ENCODE results near the gene NOP9. TPM values are rescaled to one million over a fixed set of nuclear protein-coding genes. Genes with fewer than 3 reads are reported as not detected.

Gene NOP9
- total and polyA plus RNA-seq, 9 of the 15 experiments (the other 6 are each of a cell fraction or from before 2014, with no cell fraction given) = 1.0 to 27.9 (median 15.1) TPM

- DNase-seq (ENCODE audit: extremely low read depth in 1 of 4, low spot score in 3 of 4) (no peak), ATAC-seq (no peak), FAIRE-seq (no peak)
- H3K9me1 ChIP-seq (ENCODE audit: control insufficient read depth, insufficient read depth, low read length) = peaks cover 2% of the 10 kb centered on the region
- no peak overlapping the region for H3K4me3 ChIP-seq
- no peaks in the 10 kb centered on the region; the same call in 2 of the 3 replicates for H3K36me3 ChIP-seq (ENCODE audit: control insufficient read depth, insufficient read depth, low read length)
- H3K4me1 ChIP-seq (replicated peaks in 1 of 2; ENCODE audit: control insufficient read depth in 2 of 2, insufficient read depth in 2 of 2, low read length in 2 of 2) = peaks cover 16% of the 10 kb centered on the region in 2 experiments; a peak in 4 of 5 replicates
- TF ChIP-seq HDGF (IDR thresholded peaks at IDR 0.05) (no peak), CBFA2T2 (conservative IDR thresholded peaks at IDR 0.05) (peak; percentile 20; the same call in 1 of the 2 replicates), KDM1A (IDR thresholded peaks at IDR 0.05) (0 out of 4 replicates have a peak, but pooled peaks have one; percentile 13 to 28), CBFA2T3 (IDR thresholded peaks at IDR 0.05) (peak; percentile 63)
- in situ Hi-C loops (cut with MboI) (no loop called here), intact Hi-C loops (cut with micrococcal nuclease) (no loop called here)
- no peak overlapping the region for H3K9ac ChIP-seq (ENCODE audit: insufficient read depth in 1 of 2, low read depth in 2 of 2, low read length in 2 of 2)
- no peak overlapping the region for H3K4me2 ChIP-seq (ENCODE audit: insufficient read depth, low read length)
- no TSS peak for BruUV-seq (replicated peaks)
- ChIA-PET POLR2A (no interaction called here), CTCF (ENCODE audit: low intra/inter-chr PET ratio) (interaction anchor here (0.6 kb wide), 1 partner anchor 19 kb away, joined by 3 read pairs; no protein-coding TSS in a partner anchor)
- no peaks in the 10 kb centered on the region for H4K20me1 ChIP-seq (replicated peaks; ENCODE audit: control insufficient read depth, insufficient read depth, low read length)
- H3K79me2 ChIP-seq (ENCODE audit: control insufficient read depth, insufficient read depth, low read length) = no peaks in the 10 kb centered on the region
- no peaks in the 10 kb centered on the region for H3K27me3 ChIP-seq (ENCODE audit: control insufficient read depth in 2 of 2, insufficient read depth in 2 of 2, low read length in 2 of 2)
- H3K9me3 ChIP-seq (replicated peaks; ENCODE audit: control insufficient read depth, insufficient read depth, low read depth, low read length) = no peaks in the 10 kb centered on the region
- H2AFZ ChIP-seq (ENCODE audit: low read depth, low read length) = no peak overlapping the region
- 27% methylated on average over 5 of the region's 5 CpGs for WGBS (ENCODE audit: insufficient coverage, low coverage, missing lambda C conversion rate)
- H3K27ac ChIP-seq (ENCODE audit: extremely low read depth, low read depth, low read length) = no peak overlapping the region
These were observed 21.2 kb upstream of the NOP9 start for GRCh38 chr14:24278424-24278823.

- Histone ChIP-seq H3K9me1 (ENCODE audit: control insufficient read depth, insufficient read depth, low read length) (peaks cover 2% of the 10 kb centered on the region), H3K4me3 (no peak overlapping the region), H4K20me1 (replicated peaks; ENCODE audit: control insufficient read depth, insufficient read depth, low read length) (no peaks in the 10 kb centered on the region), H2AFZ (ENCODE audit: low read depth, low read length) (no peak overlapping the region), H3K4me1 (replicated peaks in 1 of 2; ENCODE audit: control insufficient read depth in 2 of 2, insufficient read depth in 2 of 2, low read length in 2 of 2) (peaks cover 6 to 9% of the 10 kb centered on the region in 2 experiments; a peak in 3 of 5 replicates), H3K27ac (ENCODE audit: extremely low read depth, low read depth, low read length) (no peak overlapping the region), H3K79me2 (ENCODE audit: control insufficient read depth, insufficient read depth, low read length) (no peaks in the 10 kb centered on the region), H3K4me2 (ENCODE audit: insufficient read depth, low read length) (no peak overlapping the region), H3K9ac (ENCODE audit: insufficient read depth in 1 of 2, low read depth in 2 of 2, low read length in 2 of 2) (no peak overlapping the region), H3K36me3 (ENCODE audit: control insufficient read depth, insufficient read depth, low read length) (no peaks in the 10 kb centered on the region; the same call in 2 of the 3 replicates), H3K27me3 (ENCODE audit: control insufficient read depth in 2 of 2, insufficient read depth in 2 of 2, low read length in 2 of 2) (no peaks in the 10 kb centered on the region), H3K9me3 (replicated peaks; ENCODE audit: control insufficient read depth, insufficient read depth, low read depth, low read length) (no peaks in the 10 kb centered on the region)
- TF ChIP-seq NFATC3 (IDR thresholded peaks at IDR 0.05) (no peak), PTBP1 (IDR thresholded peaks at IDR 0.05; ENCODE audit: low read depth, low read length) (no peak), L3MBTL2 (IDR thresholded peaks at IDR 0.05) (no peak), ZNF280B (CRISPR knock-in tag; IDR thresholded peaks at IDR 0.05) (no peak), PCBP1 (IDR thresholded peaks at IDR 0.05; ENCODE audit: low read depth, low read length, poor library complexity, severe bottlenecking) (no peak), ZNF175 (CRISPR knock-in tag; IDR thresholded peaks at IDR 0.05; ENCODE audit: low read depth) (no peak)
- TF ChIP-seq, protein P1, sequence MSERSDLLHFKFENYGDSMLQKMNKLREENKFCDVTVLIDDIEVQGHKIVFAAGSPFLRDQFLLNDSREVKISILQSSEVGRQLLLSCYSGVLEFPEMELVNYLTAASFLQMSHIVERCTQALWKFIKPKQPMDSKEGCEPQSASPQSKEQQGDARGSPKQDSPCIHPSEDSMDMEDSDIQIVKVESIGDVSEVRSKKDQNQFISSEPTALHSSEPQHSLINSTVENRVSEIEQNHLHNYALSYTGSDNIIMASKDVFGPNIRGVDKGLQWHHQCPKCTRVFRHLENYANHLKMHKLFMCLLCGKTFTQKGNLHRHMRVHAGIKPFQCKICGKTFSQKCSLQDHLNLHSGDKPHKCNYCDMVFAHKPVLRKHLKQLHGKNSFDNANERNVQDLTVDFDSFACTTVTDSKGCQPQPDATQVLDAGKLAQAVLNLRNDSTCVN (CRISPR knock-in tag; IDR thresholded peaks at IDR 0.05) = no peak
- in situ Hi-C loops (cut with MboI) (no loop called here), intact Hi-C loops (cut with micrococcal nuclease) (no loop called here)
- ChIA-PET POLR2A (interaction anchor here (2.2 kb wide), 1 partner anchor 8 kb away, joined by 7 read pairs; the partner anchor contains the start of gene RABGGTA), CTCF (ENCODE audit: low intra/inter-chr PET ratio) (interaction anchor here (0.6 kb wide), 1 partner anchor 18 kb away, joined by 3 read pairs; no protein-coding TSS in a partner anchor)
- DNase-seq (ENCODE audit: extremely low read depth in 1 of 4, low spot score in 3 of 4) = no peak
- 46% methylated on average over 9 of the region's 11 CpGs for WGBS (ENCODE audit: insufficient coverage, low coverage, missing lambda C conversion rate)
- BruUV-seq (replicated peaks) = no TSS peak
- ATAC-seq = no peak
- FAIRE-seq = no peak
These were observed 20.1 kb upstream of the NOP9 start for GRCh38 chr14:24279301-24280186.
